MM.1S (cell line): ENCODE data around the gene CTU2.

Experiments used
- DNase-seq: peaks from one replicate; pipeline ENCODE4 v3.0.0-alpha.2; 2015
- H2AFZ ChIP-seq: fragments of 300-600 bp; sonication (generic); 2 replicates; pipeline ENCODE4 v1.6.0; 2016; ENCODE audit warnings: antibody characterized with exemption, low read length
- H3F3A ChIP-seq: fragments of 300-600 bp; sonication (generic); 2 replicates; pipeline ENCODE4 v1.6.1; 2016; ENCODE audit warnings: mild to moderate bottlenecking, antibody characterized with exemption, low read length, moderate library complexity, mixed read lengths; ENCODE audit not compliant: insufficient read depth
- H3K27ac ChIP-seq: fragments of 300-600 bp; sonication (generic); 2 replicates; pipeline ENCODE4 v1.5.1; 2016; ENCODE audit warnings: mild to moderate bottlenecking, low read length
- H3K27me3 ChIP-seq: fragments of 300-600 bp; sonication (generic); replicated peaks from 2 replicates; pipeline ENCODE4 v1.6.0; 2016; ENCODE audit warnings: low read length; ENCODE audit not compliant: insufficient read depth
- H3K36me3 ChIP-seq: fragments of 300-600 bp; sonication (generic); replicated peaks from 2 replicates; pipeline ENCODE4 v1.6.1; 2016; ENCODE audit warnings: mild to moderate bottlenecking, low read length, mixed read lengths; ENCODE audit not compliant: insufficient read depth
- H3K4me1 ChIP-seq: fragments of 300-600 bp; sonication (generic); 2 replicates; pipeline ENCODE4 v1.6.1; 2016; ENCODE audit warnings: low read length, mixed read lengths
- H3K4me2 ChIP-seq: fragments of 300-600 bp; sonication (generic); 2 replicates; pipeline ENCODE4 v1.6.0; 2016; ENCODE audit warnings: low read depth, low read length
- H3K4me3 ChIP-seq: fragments of 300-600 bp; sonication (generic); 2 replicates; pipeline ENCODE4 v1.5.1; 2016; ENCODE audit warnings: low read length, mixed read lengths
- H3K79me2 ChIP-seq: fragments of 300-600 bp; sonication (generic); 2 replicates; pipeline ENCODE4 v1.6.1; 2016; ENCODE audit warnings: mixed run types, low read length, mixed read lengths
- H3K9ac ChIP-seq: fragments of 300-600 bp; sonication (generic); 2 replicates; pipeline ENCODE4 v1.6.1; 2016; ENCODE audit warnings: low read length, mixed read lengths
- H3K9me2 ChIP-seq: fragments of 300-600 bp; sonication (generic); replicated peaks from 2 replicates; pipeline ENCODE4 v1.6.1; 2016; ENCODE audit warnings: mild to moderate bottlenecking, low read length, mixed read lengths; ENCODE audit not compliant: insufficient read depth
- H3K9me3 ChIP-seq: fragments of 300-600 bp; sonication (generic); replicated peaks from 2 replicates; pipeline ENCODE4 v1.6.1; 2016; ENCODE audit warnings: mild to moderate bottlenecking, low read length, mixed read lengths; ENCODE audit not compliant: insufficient read depth
- H4K20me1 ChIP-seq: fragments of 300-600 bp; sonication (generic); 2 replicates; pipeline ENCODE4 v1.6.1; 2016; ENCODE audit warnings: mild to moderate bottlenecking, low read length, moderate library complexity, mixed read lengths; ENCODE audit not compliant: insufficient read depth
- CTCF ChIP-seq: fragments of 300-600 bp; sonication (generic); IDR thresholded peaks from 2 replicates; pipeline ENCODE4 v1.5.1; 2016; ENCODE audit warnings: antibody characterized with exemption, low read length, mixed read lengths
- EZH2 ChIP-seq: fragments of 300-600 bp; sonication (generic); optimal IDR thresholded peaks from 2 replicates; pipeline ENCODE3; 2017; ENCODE audit warnings: low read depth, mild to moderate bottlenecking, antibody characterized with exemption, low read length, mixed read lengths
- EZH2phosphoT487 ChIP-seq: fragments of 300-600 bp; sonication (generic); IDR thresholded peaks from 2 replicates; pipeline ENCODE4 v1.6.1; 2018; ENCODE audit warnings: antibody characterized with exemption, low read length

The CTU2 gene

GRCh38 chr16:88714420-88715302 lies 8.4 kb downstream of the CTU2 start:
- TF ChIP-seq CTCF: no peak
- TF ChIP-seq EZH2: no peak
- no peak for TF ChIP-seq EZH2phosphoT487
- Histone ChIP-seq H3K27me3 (no peaks in the 10 kb centered on the region), H3K36me3 (no peaks in the 10 kb centered on the region), H3K4me1 (no peaks in the 10 kb centered on the region), H2AFZ (no peak overlapping the region), H3K9ac (no peak overlapping the region), H3K9me2 (no peaks in the 10 kb centered on the region), H3K9me3 (no peaks in the 10 kb centered on the region), H3K4me3 (no peak overlapping the region), H4K20me1 (no peaks in the 10 kb centered on the region), H3F3A (no peaks in the 10 kb centered on the region), H3K79me2 (no peaks in the 10 kb centered on the region), H3K4me2 (no peak overlapping the region), H3K27ac (no peak overlapping the region)
- DNase-seq: no peak

DNA sequence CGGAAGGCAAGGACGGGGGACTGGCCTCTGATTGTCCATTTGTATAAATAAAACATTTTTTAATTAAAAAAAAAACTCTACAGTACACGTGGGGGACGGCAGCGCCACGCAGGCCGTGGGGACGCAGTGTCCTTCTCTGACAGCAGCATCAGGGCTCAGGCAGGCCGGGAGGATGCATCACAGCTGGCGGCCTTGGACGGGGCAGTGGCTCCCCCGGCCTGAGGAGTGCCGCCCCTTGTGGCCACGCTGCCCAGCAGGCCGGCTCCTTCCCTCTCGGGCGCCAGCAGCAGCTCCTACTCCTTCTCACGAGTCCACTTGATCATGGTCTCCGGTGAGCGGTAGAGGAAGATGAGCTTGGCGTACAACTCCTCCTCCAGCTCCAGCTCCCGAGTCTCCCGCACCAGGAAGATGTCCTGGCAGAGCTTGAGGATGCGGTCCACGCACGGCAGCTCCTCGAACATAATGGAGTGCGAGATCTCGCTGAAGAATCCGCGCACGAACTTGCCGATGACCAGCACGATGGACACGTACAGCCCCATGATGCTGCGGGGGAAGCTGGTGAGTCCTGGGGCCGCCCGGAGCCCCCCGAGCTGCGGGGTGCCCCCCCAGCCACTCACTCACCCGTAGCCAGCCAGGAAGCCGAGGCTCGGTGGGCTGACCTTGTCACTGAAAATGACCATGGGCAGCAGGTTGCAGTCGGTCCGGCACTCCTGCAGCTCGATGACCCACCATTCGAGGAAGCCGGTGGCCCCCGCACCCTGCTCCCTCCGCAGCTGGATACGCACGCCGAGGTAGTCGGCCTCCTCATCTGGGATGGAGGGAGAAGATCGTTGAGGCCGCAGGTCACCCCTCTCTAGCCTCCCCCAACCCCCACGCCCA lies 9.2 kb downstream of the CTU2 start:
- no peak for TF ChIP-seq CTCF
- TF ChIP-seq EZH2phosphoT487: no peak
- no peak for TF ChIP-seq EZH2
- Histone ChIP-seq H3K79me2 (no peaks in the 10 kb centered on the region), H2AFZ (no peak overlapping the region), H3K4me1 (no peaks in the 10 kb centered on the region), H3F3A (no peaks in the 10 kb centered on the region), H3K4me3 (no peak overlapping the region), H3K36me3 (no peaks in the 10 kb centered on the region), H3K27ac (no peak overlapping the region), H3K9ac (no peak overlapping the region), H3K9me2 (no peaks in the 10 kb centered on the region), H3K4me2 (no peak overlapping the region), H3K27me3 (no peaks in the 10 kb centered on the region), H4K20me1 (no peaks in the 10 kb centered on the region), H3K9me3 (no peaks in the 10 kb centered on the region)
- no peak for DNase-seq

- no peak for DNase-seq
- H3F3A ChIP-seq: no peaks in the 10 kb centered on the region
- no peak overlapping the region for H3K4me2 ChIP-seq
- H3K9ac ChIP-seq: no peak overlapping the region
- no peak for TF ChIP-seq CTCF
- TF ChIP-seq EZH2: no peak
- TF ChIP-seq EZH2phosphoT487: no peak
- H3K9me3 ChIP-seq: no peaks in the 10 kb centered on the region
- no peak overlapping the region for H3K27ac ChIP-seq
- H3K9me2 ChIP-seq: no peaks in the 10 kb centered on the region
- H3K4me3 ChIP-seq: no peak overlapping the region
- no peaks in the 10 kb centered on the region for H3K79me2 ChIP-seq
- H3K36me3 ChIP-seq: no peaks in the 10 kb centered on the region
- H4K20me1 ChIP-seq: no peaks in the 10 kb centered on the region
- no peaks in the 10 kb centered on the region for H3K27me3 ChIP-seq
- H3K4me1 ChIP-seq: no peaks in the 10 kb centered on the region
- H2AFZ ChIP-seq: no peak overlapping the region
Measured at GRCh38 chr16:88716201-88716600, 9.9 kb downstream of the CTU2 start.
